ENCODE results near the gene PDXK. TPM values are rescaled to one million over a fixed set of nuclear protein-coding genes. Genes with fewer than 3 reads are reported as not detected.

The PDXK gene
- total and polyA plus RNA-seq, 2 of the 8 experiments (the other 6 are each of a cell fraction or from before 2014, with no cell fraction given), result 78.0 to 112 TPM

DNA sequence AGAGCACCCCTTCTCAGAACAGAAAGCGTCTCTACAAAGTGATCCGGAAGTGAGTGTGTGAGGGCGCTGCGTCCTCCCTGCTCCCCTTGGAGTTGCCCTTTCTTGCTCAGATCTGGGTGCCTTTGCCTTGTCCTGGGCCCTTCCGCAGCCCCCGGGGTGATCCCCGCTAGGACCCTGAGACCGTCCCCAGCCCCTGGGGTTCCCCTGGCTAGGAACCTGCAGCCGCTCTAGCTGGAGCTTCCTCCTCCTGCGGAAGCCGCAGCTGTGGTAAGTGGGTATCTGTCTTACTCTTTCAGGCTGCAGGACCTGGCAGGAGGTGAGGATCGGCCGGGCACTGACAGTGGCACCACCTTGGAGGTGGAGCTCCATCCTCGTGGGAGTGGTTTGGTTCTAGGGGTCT, 81.6 kb downstream of the PDXK start (continued):
- TF ChIP-seq TEAD4 (IDR thresholded peaks at IDR 0.05; ENCODE audit: low read depth, low read length) (no peak), USF2 (IDR thresholded peaks at IDR 0.05; ENCODE audit: low read length) (no peak), SP2 (IDR thresholded peaks at IDR 0.05; ENCODE audit: low read length) (no peak), SAP30 (IDR thresholded peaks at IDR 0.05; ENCODE audit: insufficient read depth, insufficient replicate concordance, low read length) (no peak), TBP (IDR thresholded peaks at IDR 0.05; ENCODE audit: low read depth, low read length) (no peak), RBBP5 (IDR thresholded peaks at IDR 0.05; ENCODE audit: borderline replicate concordance, low read depth, low read length) (no peak), POLR2AphosphoS5 (IDR thresholded peaks at IDR 0.05; ENCODE audit: low read depth, low read length) (no peak)

All from H1 (cell line).